Right lobe of liver (tissue), 4 donors: ENCODE data around the gene DPYD.

Experiments
- POLR2A ChIP-seq: fragments of 450-650 bp; IDR thresholded peaks from one replicate; pipeline ENCODE4 v1.6.1; 2017; ENCODE audit warnings: antibody characterized with exemption, mild to moderate bottlenecking
- TF ChIP-seq, protein P1 (sequence below), 4 donors: fragments of 200-600 bp in 3 of 4; fragments of 450-650 bp in 1 of 4; IDR thresholded peaks; one replicate each; pipeline versions ENCODE4 v1.5.1 to v1.8.0; 2016 to 2022; ENCODE audit warnings: antibody characterized with exemption in 4 of 4, mild to moderate bottlenecking in 2 of 4
- donor health status: DM: no; HTN: no; CAD: no.
- donor health status: DM: no; HTN: no; CAD: no.
- donor health status: DM: no; HTN: yes; CAD: no.

DNA sequence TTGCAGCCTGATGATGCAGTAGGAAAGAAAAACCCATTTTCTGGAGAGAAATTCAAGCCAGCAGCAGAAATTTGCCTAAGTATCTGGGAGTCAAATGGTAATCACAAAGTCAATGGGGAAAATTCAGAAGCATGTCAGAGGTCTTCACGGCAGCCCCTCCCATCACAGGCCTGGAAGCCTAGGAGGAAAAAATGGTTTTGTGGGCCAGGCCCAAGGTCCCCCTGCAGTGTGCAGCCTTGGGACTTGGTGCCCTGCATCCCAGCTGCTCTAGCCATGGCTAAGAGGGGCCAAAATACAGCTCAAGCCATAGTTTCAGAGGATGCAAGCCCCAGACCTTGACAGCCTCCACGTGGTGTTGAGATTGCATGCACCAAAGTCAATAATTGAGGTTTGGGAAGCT, 864.4 kb downstream of the DPYD start:
- TF ChIP-seq, protein P1, sequence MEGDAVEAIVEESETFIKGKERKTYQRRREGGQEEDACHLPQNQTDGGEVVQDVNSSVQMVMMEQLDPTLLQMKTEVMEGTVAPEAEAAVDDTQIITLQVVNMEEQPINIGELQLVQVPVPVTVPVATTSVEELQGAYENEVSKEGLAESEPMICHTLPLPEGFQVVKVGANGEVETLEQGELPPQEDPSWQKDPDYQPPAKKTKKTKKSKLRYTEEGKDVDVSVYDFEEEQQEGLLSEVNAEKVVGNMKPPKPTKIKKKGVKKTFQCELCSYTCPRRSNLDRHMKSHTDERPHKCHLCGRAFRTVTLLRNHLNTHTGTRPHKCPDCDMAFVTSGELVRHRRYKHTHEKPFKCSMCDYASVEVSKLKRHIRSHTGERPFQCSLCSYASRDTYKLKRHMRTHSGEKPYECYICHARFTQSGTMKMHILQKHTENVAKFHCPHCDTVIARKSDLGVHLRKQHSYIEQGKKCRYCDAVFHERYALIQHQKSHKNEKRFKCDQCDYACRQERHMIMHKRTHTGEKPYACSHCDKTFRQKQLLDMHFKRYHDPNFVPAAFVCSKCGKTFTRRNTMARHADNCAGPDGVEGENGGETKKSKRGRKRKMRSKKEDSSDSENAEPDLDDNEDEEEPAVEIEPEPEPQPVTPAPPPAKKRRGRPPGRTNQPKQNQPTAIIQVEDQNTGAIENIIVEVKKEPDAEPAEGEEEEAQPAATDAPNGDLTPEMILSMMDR (IDR thresholded peaks at IDR 0.05), result no peak
- TF ChIP-seq POLR2A, result no peak
